Spleen (tissue), 11 donors: ENCODE data around the gene HPCAL4. TPM values are rescaled to one million over a fixed set of nuclear protein-coding genes. Genes with fewer than 3 reads are reported as not detected.

ENCODE experiments used
- DNase-seq: peaks from one replicate; pipeline ENCODE4 v3.0.0-alpha.2; 2020
- H3K27ac ChIP-seq, 8 donors: fragments of 200-600 bp; sonication (generic) in 7 of 8; 1 replicate in 4 of 8; 2 replicates in 4 of 8; pipeline versions ENCODE4 v1.5.0 to v1.8.0; 2016 to 2021; ENCODE audit warnings: inconsistent platforms in 4 of 8, mild to moderate bottlenecking in 4 of 8, moderate library complexity in 1 of 8
- H3K27me3 ChIP-seq, 7 donors: fragments of 200-600 bp; sonication (generic) in 6 of 7; replicated peaks in 1 of 7; 1 replicate in 4 of 7; 2 replicates in 3 of 7; pipeline versions ENCODE4 v1.5.0 to v1.8.0; 2016 to 2021; ENCODE audit warnings: inconsistent platforms in 3 of 7, mild to moderate bottlenecking in 1 of 7
- H3K36me3 ChIP-seq, 6 donors: fragments of 200-600 bp; sonication (generic) in 5 of 6; 1 replicate in 4 of 6; 2 replicates in 2 of 6; pipeline versions ENCODE4 v1.5.0 to v1.8.0; 2016 to 2021; ENCODE audit warnings: inconsistent platforms in 2 of 6
- H3K4me1 ChIP-seq, 6 donors: fragments of 200-600 bp; sonication (generic) in 5 of 6; 1 replicate in 3 of 6; 2 replicates in 3 of 6; pipeline versions ENCODE4 v1.5.0 to v1.8.0; 2016 to 2021; ENCODE audit warnings: inconsistent platforms in 3 of 6
- H3K4me3 ChIP-seq, 8 donors: fragments of 200-600 bp; sonication (generic) in 7 of 8; 1 replicate in 4 of 8; 2 replicates in 4 of 8; pipeline versions ENCODE4 v1.5.0 to v1.8.0; 2016 to 2021; ENCODE audit warnings: inconsistent platforms in 4 of 8, mild to moderate bottlenecking in 4 of 8, moderate library complexity in 2 of 8
- H3K9me3 ChIP-seq, 8 donors: fragments of 200-600 bp; sonication (generic) in 7 of 8; 1 replicate in 4 of 8; 2 replicates in 4 of 8; pipeline versions ENCODE4 v1.5.0 to v1.8.0; 2016 to 2021; ENCODE audit warnings: inconsistent platforms in 4 of 8
- POLR2A ChIP-seq, 3 donors: fragments of 450-650 bp; IDR thresholded peaks; one replicate each; pipeline ENCODE4 v1.5.1; 2017; ENCODE audit warnings: antibody characterized with exemption in 3 of 3, mild to moderate bottlenecking in 1 of 3
- POLR2AphosphoS5 ChIP-seq, 3 donors: sonication (generic); formaldehyde crosslinking; IDR thresholded peaks; one replicate each; pipeline ENCODE4 v1.5.1; 2017; ENCODE audit warnings: antibody characterized with exemption in 3 of 3
- WGBS, 5 donors: extraction: QIAGEN DNeasy Blood & Tissue Kit in 3 of 5; methylation state at CpG; one replicate each; pipeline versions ENCODE4 v1.1.5 to v1.1.7; 2013 to 2018; 5-methylcytosine and 5-hydroxymethylcytosine counted together
- intact Hi-C: fragments of 100-400 bp; cut with DNase I; formaldehyde crosslinking; loops from one replicate; pipeline ENCODE4 v1.15.0; 2023; ENCODE audit warnings: low total_unique reads
- polyA plus RNA-seq, 3 donors: library from polyadenylated mRNA; stranded (reverse); fragments of 200-250 nt; gene quantifications; one replicate each; pipeline ENCODE4 v1.2.1, GENCODE V29; 2013
- small RNA-seq, 4 donors: library from RNA; depleted of rRNA; stranded (forward); fragments of <200 nt; gene quantifications; one replicate each; pipeline ENCODE3, GENCODE V24; 2016
- total RNA-seq, 7 donors: library from RNA; depleted of rRNA in 3 of 7; stranded (reverse); fragments of >200 nt in 3 of 7; fragmentation: NEBNext Ultra II Directional in 4 of 7; extraction: Animal tissue kit (Norgen Biotek cat#: 25700) in 4 of 7; gene quantifications; one replicate each; pipeline versions ENCODE4 v1.1.0 to v1.2.1, GENCODE V29; 2016 to 2021
- TF ChIP-seq, protein P1 (sequence below), 11 experiments: fragments of 200-600 bp in 7 of 11; fragments of 450-650 bp in 4 of 11; sonication (generic) in 4 of 11; IDR thresholded peaks in 8 of 11; conservative IDR thresholded peaks in 3 of 11; 1 replicate in 7 of 11; 2 replicates in 4 of 11; pipeline versions ENCODE4 v1.4.0 to v1.8.0; 2016 to 2021; ENCODE audit warnings: antibody characterized with exemption in 11 of 11, inconsistent platforms in 4 of 11, mild to moderate bottlenecking in 1 of 11
- donor health status: healthy with polysubstance abuse.
- donor health status: DM: no; HTN: no; CAD: no; lungs with moderate emphysema.
- donor health status: DM: no; HTN: no; CAD: no.
- donor health status: Bipolar disorder and iron deficiency.
- donor health status: healthy.
- donor health status: DM: no; HTN: no; CAD: no.
- donor health status: DM: yes; HTN: yes; CAD: no.

The HPCAL4 gene
- total and polyA plus RNA-seq, 10 donors = 0.10 to 0.70 (median 0.39) TPM

DNA sequence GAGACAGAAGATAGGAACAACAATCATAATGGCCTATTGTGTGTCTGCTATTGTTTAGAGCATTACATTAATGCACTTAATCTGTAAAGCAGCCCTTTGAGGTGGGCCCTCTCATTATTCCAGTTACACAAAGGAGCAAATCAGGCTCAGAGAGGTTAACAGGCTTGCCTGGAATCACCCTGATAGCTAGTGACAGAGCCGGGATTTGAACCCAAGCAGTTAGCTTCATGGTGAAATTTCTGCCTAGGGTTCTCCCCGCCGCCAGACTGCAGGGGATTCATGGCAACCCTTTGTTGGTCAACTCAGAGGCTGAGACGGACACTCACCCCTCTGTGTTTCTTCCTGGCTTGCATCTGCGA lies 58.9 kb downstream of the HPCAL4 start:
- intact Hi-C loops = no loop called here
- Histone ChIP-seq H3K9me3 (no peaks in the 10 kb centered on the region), H3K4me3 (peak overlapping the region in 3 of 8 donors; percentile 8 to 9 (median 8)), H3K27me3 (peaks cover 0 to 41% (median 4%) of the 10 kb centered on the region in 7 donors), H3K27ac (peak overlapping the region in 2 of 8 donors; percentile 16 to 56), H3K36me3 (peaks cover 0 to 9% (median 0%) of the 10 kb centered on the region in 6 donors), H3K4me1 (peaks cover 0 to 2% (median 0%) of the 10 kb centered on the region in 6 donors)
- TF ChIP-seq POLR2AphosphoS5 (IDR thresholded peaks at IDR 0.05) (no peak), POLR2A (IDR thresholded peaks at IDR 0.05) (no peak)
- TF ChIP-seq, protein P1, sequence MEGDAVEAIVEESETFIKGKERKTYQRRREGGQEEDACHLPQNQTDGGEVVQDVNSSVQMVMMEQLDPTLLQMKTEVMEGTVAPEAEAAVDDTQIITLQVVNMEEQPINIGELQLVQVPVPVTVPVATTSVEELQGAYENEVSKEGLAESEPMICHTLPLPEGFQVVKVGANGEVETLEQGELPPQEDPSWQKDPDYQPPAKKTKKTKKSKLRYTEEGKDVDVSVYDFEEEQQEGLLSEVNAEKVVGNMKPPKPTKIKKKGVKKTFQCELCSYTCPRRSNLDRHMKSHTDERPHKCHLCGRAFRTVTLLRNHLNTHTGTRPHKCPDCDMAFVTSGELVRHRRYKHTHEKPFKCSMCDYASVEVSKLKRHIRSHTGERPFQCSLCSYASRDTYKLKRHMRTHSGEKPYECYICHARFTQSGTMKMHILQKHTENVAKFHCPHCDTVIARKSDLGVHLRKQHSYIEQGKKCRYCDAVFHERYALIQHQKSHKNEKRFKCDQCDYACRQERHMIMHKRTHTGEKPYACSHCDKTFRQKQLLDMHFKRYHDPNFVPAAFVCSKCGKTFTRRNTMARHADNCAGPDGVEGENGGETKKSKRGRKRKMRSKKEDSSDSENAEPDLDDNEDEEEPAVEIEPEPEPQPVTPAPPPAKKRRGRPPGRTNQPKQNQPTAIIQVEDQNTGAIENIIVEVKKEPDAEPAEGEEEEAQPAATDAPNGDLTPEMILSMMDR (IDR thresholded peaks at IDR 0.05 in 8 of 11, conservative IDR thresholded peaks at IDR 0.05 in 3 of 11) = no peak
- 78 to 98% (median 92%) methylated on average over 5 of the region's 5 CpGs for WGBS, 5 donors
- no peak for DNase-seq

DNA sequence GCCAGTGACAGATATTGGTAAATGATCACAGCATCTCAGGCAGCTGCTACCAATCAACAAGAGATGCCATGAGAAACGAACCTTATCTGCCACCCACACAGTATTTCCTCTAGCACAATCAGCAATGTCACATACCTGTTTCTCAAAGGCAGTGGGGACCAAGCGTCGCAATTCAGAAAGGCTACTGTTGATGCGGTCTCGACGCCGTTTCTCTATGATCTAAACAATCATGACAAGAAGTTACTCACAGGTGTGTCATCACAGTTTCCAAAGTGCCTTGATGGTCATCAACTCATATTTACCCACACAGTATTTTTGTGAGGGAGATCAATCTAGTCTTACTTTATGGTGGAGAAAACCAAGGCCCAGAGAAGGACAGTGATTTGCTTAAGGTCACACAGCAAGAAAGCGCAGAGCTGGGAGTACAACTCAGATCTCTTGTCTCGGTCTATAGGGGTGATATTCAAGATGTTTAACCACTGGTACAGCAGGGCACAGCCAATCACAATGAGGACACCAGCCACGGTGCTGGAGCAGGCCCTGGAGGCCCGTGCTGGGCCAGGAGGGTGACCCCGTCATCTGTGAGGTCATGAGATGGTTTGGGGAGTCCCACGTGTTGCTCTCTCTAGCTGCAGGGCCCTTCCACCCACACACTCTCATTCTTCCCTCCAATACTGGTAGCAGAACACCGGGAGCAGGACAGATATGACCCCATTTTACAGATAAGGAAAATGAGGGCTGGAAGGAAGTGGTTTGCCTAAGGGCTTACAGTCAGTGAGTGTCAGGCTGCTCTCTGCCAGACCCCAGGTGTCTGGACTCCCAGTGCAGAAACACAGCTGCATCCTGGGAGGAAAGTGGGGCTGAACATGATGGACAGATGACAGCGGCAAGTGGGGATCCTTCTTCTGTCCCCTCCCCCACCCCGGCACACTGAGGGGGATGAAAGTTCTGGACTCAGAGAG lies 59.6 kb downstream of the HPCAL4 start:
- no peak for DNase-seq
- Histone ChIP-seq H3K36me3 (peaks cover 0 to 15% (median 0%) of the 10 kb centered on the region in 6 donors), H3K27ac (no peak overlapping the region), H3K27me3 (peaks cover 0 to 38% (median 4%) of the 10 kb centered on the region in 7 donors), H3K4me3 (peak overlapping the region in 2 of 8 donors; percentile 8 to 9), H3K4me1 (no peaks in the 10 kb centered on the region), H3K9me3 (no peaks in the 10 kb centered on the region)
- 76 to 86% (median 80%) methylated on average over 14 to 16 of the region's 16 CpGs for WGBS, 5 donors
- TF ChIP-seq POLR2A (IDR thresholded peaks at IDR 0.05) (no peak), POLR2AphosphoS5 (IDR thresholded peaks at IDR 0.05) (no peak)
- TF ChIP-seq, protein P1 (IDR thresholded peaks at IDR 0.05 in 8 of 11, conservative IDR thresholded peaks at IDR 0.05 in 3 of 11) = no peak
- intact Hi-C loops = no loop called here

DNA sequence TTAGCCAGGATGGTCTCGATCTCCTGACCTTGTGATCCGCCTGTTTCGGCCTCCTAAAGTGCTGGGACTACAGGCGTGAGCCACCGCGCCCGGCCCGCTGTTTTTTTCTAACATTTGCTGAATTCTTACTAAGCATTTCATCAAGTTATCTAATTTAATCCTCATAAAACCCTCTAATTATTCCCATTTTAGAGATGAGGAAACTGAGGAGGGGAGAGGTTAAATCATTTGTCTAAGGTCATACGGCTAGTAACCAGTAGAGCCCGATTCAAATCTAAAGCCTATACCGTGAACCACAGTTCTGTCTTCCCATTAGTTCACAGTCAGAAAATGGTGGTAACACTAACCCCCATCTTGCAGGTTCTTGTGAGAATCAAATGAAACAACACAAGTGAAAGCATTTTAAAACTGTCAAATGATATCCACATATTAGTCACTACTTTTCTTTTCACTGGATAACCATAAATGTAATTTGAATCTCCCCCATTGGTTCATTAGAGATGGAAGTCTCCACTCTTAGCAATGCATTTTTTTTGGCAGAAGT lies 62.4 kb downstream of the HPCAL4 start:
- H3K9me3 ChIP-seq = no peaks in the 10 kb centered on the region
- 87 to 96% (median 91%) methylated on average over 11 of the region's 11 CpGs for WGBS, 5 donors
- H3K4me1 ChIP-seq = peaks cover 0 to 8% (median 0%) of the 10 kb centered on the region in 6 donors
- TF ChIP-seq POLR2AphosphoS5 (IDR thresholded peaks at IDR 0.05) (no peak), POLR2A (IDR thresholded peaks at IDR 0.05) (no peak)
- TF ChIP-seq, protein P1 (IDR thresholded peaks at IDR 0.05 in 8 of 11, conservative IDR thresholded peaks at IDR 0.05 in 3 of 11) = no peak
- peaks cover 0 to 21% (median 0%) of the 10 kb centered on the region in 6 donors for H3K36me3 ChIP-seq
- intact Hi-C loops = no loop called here
- H3K4me3 ChIP-seq = no peak overlapping the region
- H3K27ac ChIP-seq = no peak overlapping the region
- peaks cover 0 to 23% (median 0%) of the 10 kb centered on the region in 7 donors for H3K27me3 ChIP-seq
- DNase-seq = no peak

Small RNA genes within 50 kb of the gene (small RNA-seq; reads per million reads assigned to genes)
- gene RNU7-121P = 0 reads per million in 4 donors

Other genes starting within 250 kb of the HPCAL4 start
- gene BMP8A, start 199.8 kb downstream of the HPCAL4 start, total RNA-seq = 1 to 10 TPM in 6 of 7 donors, under 1 TPM in 1; 0.79 to 2.8 (median 2.2) TPM
- gene BMP8A, start 199.8 kb downstream of the HPCAL4 start, polyA plus RNA-seq = under 1 TPM in 2 of 3 donors, not detected in 1; 0.06 to 0.08 TPM
- 100 to 1,000 TPM; 145 to 241 (median 172) TPM for gene PABPC4, start 114.6 kb downstream of the HPCAL4 start, total RNA-seq
- gene PABPC4, start 114.6 kb downstream of the HPCAL4 start, polyA plus RNA-seq = 100 to 1,000 TPM; 111 to 117 (median 114) TPM
- gene HEYL, start 51.8 kb downstream of the HPCAL4 start, total RNA-seq = 1 to 10 TPM; 3.2 to 9.9 (median 5.2) TPM
- gene HEYL, start 51.8 kb downstream of the HPCAL4 start, polyA plus RNA-seq = 1 to 10 TPM; 1.2 to 3.1 (median 1.5) TPM
- gene NT5C1A, start 19.3 kb downstream of the HPCAL4 start, total RNA-seq = under 1 TPM in 1 of 7 donors, not detected in 6; 0.23 TPM
- gene NT5C1A, start 19.3 kb downstream of the HPCAL4 start, polyA plus RNA-seq = not detected
- gene PPIE, start 47.4 kb upstream of the HPCAL4 start, total RNA-seq = 10 to 100 TPM; 32.1 to 48.8 (median 40.6) TPM
- gene PPIE, start 47.4 kb upstream of the HPCAL4 start, polyA plus RNA-seq = 10 to 100 TPM; 35.7 to 53.2 (median 52.9) TPM
- 1 to 10 TPM in 6 of 7 donors, under 1 TPM in 1; 0.42 to 3.8 (median 1.5) TPM for gene OXCT2, start 79.9 kb upstream of the HPCAL4 start, total RNA-seq
- under 1 TPM; 0.35 to 0.99 (median 0.57) TPM for gene OXCT2, start 79.9 kb upstream of the HPCAL4 start, polyA plus RNA-seq
- gene BMP8B, start 97.4 kb upstream of the HPCAL4 start, total RNA-seq = 1 to 10 TPM in 5 of 7 donors, under 1 TPM in 2; 0.74 to 2.5 (median 1.3) TPM
- under 1 TPM; 0.08 to 0.90 (median 0.20) TPM for gene BMP8B, start 97.4 kb upstream of the HPCAL4 start, polyA plus RNA-seq
- gene TRIT1, start 192.1 kb upstream of the HPCAL4 start, total RNA-seq = 10 to 100 TPM; 13.9 to 21.4 (median 18.3) TPM
- 10 to 100 TPM; 13.0 to 14.7 (median 14.1) TPM for gene TRIT1, start 192.1 kb upstream of the HPCAL4 start, polyA plus RNA-seq
- 1 to 10 TPM; 1.0 to 7.3 (median 5.5) TPM for gene MYCL, start 210.5 kb upstream of the HPCAL4 start, total RNA-seq
- gene MYCL, start 210.5 kb upstream of the HPCAL4 start, polyA plus RNA-seq = 1 to 10 TPM in 2 of 3 donors, under 1 TPM in 1; 0.90 to 1.2 (median 1.2) TPM